ENCODE measurements around the gene RPUSD3. TPM values are rescaled to one million over a fixed set of nuclear protein-coding genes. Genes with fewer than 3 reads are reported as not detected.

RPUSD3 gene
- total RNA-seq, 2 donors from 2014 or later = 56.9 to 67.1 TPM

- Histone ChIP-seq H3K9me3 (ENCODE audit: control insufficient read depth, low read length) (no peaks in the 10 kb centered on the region), H3K36me3 (ENCODE audit: control insufficient read depth, insufficient read depth, low read length) (peaks cover 38% of the 10 kb centered on the region), H3K4me3 (ENCODE audit: low read length) (no peak overlapping the region), H3K9ac (ENCODE audit: extremely low read depth, low read length, poor library complexity, severe bottlenecking) (no peak overlapping the region), H3K27me3 (ENCODE audit: control insufficient read depth, insufficient read depth, low read length, poor library complexity, severe bottlenecking) (no peaks in the 10 kb centered on the region), H3K27ac (ENCODE audit: low read depth, low read length) (no peak overlapping the region), H3K4me1 (ENCODE audit: control insufficient read depth, insufficient read depth, low read length) (no peaks in the 10 kb centered on the region)
- Mint-ChIP-seq H3K9me3 (no peaks in the 10 kb centered on the region), H3K36me3 (ENCODE audit: low read depth) (peaks cover 50% of the 10 kb centered on the region), H3K27me3 (ENCODE audit: insufficient read depth) (no peaks in the 10 kb centered on the region), H3K4me1 (no peaks in the 10 kb centered on the region), H3K27ac (no peak overlapping the region), H3K4me3 (no peak overlapping the region)
- TF ChIP-seq, protein P1, sequence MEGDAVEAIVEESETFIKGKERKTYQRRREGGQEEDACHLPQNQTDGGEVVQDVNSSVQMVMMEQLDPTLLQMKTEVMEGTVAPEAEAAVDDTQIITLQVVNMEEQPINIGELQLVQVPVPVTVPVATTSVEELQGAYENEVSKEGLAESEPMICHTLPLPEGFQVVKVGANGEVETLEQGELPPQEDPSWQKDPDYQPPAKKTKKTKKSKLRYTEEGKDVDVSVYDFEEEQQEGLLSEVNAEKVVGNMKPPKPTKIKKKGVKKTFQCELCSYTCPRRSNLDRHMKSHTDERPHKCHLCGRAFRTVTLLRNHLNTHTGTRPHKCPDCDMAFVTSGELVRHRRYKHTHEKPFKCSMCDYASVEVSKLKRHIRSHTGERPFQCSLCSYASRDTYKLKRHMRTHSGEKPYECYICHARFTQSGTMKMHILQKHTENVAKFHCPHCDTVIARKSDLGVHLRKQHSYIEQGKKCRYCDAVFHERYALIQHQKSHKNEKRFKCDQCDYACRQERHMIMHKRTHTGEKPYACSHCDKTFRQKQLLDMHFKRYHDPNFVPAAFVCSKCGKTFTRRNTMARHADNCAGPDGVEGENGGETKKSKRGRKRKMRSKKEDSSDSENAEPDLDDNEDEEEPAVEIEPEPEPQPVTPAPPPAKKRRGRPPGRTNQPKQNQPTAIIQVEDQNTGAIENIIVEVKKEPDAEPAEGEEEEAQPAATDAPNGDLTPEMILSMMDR (conservative IDR thresholded peaks at IDR 0.05) = no peak
- DNase-seq = no peak
- WGBS, 2 experiments (ENCODE audit: insufficient coverage in 1 of 2, insufficient read length in 1 of 2) = 89 to 92% methylated on average over 2 to 4 of the region's 4 CpGs
Observed at GRCh38 chr3:9838856-9839255, 5.0 kb downstream of the RPUSD3 start.

DNA sequence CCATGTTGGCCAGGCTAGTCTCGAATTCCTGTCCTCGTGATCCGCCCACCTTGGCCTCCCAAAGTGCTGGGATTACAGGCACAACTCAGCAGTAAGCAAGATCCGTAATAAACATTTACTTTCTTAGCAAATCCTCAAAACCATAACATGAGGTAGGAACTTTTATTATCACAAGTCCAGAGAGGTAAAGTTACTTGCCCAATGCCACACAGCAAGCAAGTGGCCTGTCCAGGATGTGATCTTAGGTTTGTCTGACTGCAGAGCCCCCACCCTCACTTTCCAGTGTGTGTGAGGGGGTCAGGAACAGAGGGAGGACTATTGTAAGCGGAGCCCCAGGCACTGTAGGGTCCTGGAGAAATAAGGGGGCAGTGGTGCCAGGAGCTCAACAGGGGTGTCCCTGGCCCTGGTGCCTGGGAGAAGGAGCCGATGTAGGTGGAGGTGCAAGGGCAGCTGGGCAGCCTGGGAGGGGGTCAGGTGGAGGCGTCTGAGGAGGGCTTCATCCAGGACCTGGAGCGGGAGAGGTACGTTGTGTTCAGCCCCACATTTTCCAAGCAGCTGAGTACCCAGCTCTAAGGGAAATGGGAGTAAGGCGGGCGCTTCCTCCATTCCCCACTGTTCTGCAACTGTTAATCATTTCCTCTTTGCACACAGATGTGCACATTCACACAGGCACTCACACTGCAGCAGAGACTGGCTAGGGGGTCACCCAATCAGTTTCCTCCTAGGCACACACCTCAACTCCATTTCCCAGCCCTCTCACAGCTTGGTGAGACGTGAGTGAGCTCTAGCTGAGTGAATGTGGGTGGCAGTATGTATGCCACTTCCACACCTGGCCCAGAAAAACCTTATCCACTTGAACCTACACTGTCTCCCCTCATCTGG lies 5.9 kb downstream of the RPUSD3 start:
- no peak overlapping the region for H3K9ac ChIP-seq (ENCODE audit: extremely low read depth, low read length, poor library complexity, severe bottlenecking)
- H3K36me3 ChIP-seq (ENCODE audit: control insufficient read depth, insufficient read depth, low read length) = peaks cover 38% of the 10 kb centered on the region
- no peaks in the 10 kb centered on the region for H3K4me1 Mint-ChIP-seq
- peaks cover 50% of the 10 kb centered on the region for H3K36me3 Mint-ChIP-seq (ENCODE audit: low read depth)
- no peaks in the 10 kb centered on the region for H3K9me3 ChIP-seq (ENCODE audit: control insufficient read depth, low read length)
- no peak overlapping the region for H3K4me3 Mint-ChIP-seq
- H3K27me3 ChIP-seq (ENCODE audit: control insufficient read depth, insufficient read depth, low read length, poor library complexity, severe bottlenecking) = no peaks in the 10 kb centered on the region
- WGBS, 2 experiments (ENCODE audit: insufficient coverage in 1 of 2, insufficient read length in 1 of 2) = 94 to 100% methylated on average over 3 to 11 of the region's 12 CpGs
- H3K27ac Mint-ChIP-seq = no peak overlapping the region
- H3K4me3 ChIP-seq (ENCODE audit: low read length) = no peak overlapping the region
- H3K4me1 ChIP-seq (ENCODE audit: control insufficient read depth, insufficient read depth, low read length) = no peaks in the 10 kb centered on the region
- H3K27me3 Mint-ChIP-seq (ENCODE audit: insufficient read depth) = no peaks in the 10 kb centered on the region
- no peak overlapping the region for H3K27ac ChIP-seq (ENCODE audit: low read depth, low read length)
- no peak for DNase-seq
- TF ChIP-seq, protein P1 (conservative IDR thresholded peaks at IDR 0.05) = no peak
- H3K9me3 Mint-ChIP-seq = no peaks in the 10 kb centered on the region

DNA sequence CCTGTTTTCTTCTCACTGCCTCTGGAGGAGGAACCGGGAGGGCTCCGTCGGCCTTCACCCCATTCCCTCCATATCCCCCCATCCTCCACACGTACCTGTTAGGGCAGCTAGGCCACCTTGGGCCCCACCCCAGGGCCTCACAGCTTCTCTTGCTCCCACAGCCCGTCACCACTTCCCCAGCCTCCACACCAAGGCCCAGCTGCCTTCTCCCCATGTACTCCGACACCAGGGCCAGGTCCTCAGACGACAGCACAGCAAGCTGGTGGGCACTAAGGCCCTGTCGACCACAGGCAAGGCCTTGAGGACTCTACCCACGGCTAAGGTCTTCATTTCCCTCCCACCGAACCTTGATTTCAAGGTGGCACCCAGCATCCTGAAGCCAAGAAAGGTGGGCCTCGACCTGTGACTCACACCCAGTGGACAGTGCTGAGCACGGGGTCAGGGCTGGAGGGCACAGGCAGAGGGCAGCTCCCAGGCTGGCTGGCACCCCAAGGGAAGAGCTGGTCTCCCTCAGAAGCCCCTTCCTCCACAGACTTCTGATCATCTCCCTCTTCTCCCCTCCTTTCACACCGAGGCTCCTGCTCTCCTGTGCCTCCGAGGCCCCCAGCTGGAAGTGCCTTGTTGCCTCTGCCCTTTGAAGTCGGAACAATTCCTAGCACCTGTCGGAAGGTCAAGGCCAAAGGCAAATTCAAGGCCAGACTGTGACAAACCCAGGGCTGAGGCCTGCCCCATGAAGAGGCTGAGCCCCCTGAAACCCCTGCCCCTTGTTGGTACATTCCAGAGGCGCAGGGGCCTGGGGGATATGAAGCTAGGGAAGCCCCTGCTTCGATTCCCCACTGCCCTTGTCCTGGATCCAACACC lies 9.1 kb downstream of the RPUSD3 start:
- Histone ChIP-seq H3K27me3 (ENCODE audit: control insufficient read depth, insufficient read depth, low read length, poor library complexity, severe bottlenecking) (no peaks in the 10 kb centered on the region), H3K4me3 (ENCODE audit: low read length) (no peak overlapping the region), H3K9me3 (ENCODE audit: control insufficient read depth, low read length) (no peaks in the 10 kb centered on the region), H3K36me3 (ENCODE audit: control insufficient read depth, insufficient read depth, low read length) (peaks cover 17% of the 10 kb centered on the region), H3K27ac (ENCODE audit: low read depth, low read length) (no peak overlapping the region), H3K4me1 (ENCODE audit: control insufficient read depth, insufficient read depth, low read length) (no peaks in the 10 kb centered on the region), H3K9ac (ENCODE audit: extremely low read depth, low read length, poor library complexity, severe bottlenecking) (no peak overlapping the region)
- WGBS, 2 experiments (ENCODE audit: insufficient coverage in 1 of 2, insufficient read length in 1 of 2) = 89 to 90% methylated on average over 8 to 18 of the region's 18 CpGs
- TF ChIP-seq, protein P1 (conservative IDR thresholded peaks at IDR 0.05) = no peak
- Mint-ChIP-seq H3K9me3 (no peaks in the 10 kb centered on the region), H3K4me1 (no peaks in the 10 kb centered on the region), H3K27ac (no peak overlapping the region), H3K27me3 (ENCODE audit: insufficient read depth) (no peaks in the 10 kb centered on the region), H3K36me3 (ENCODE audit: low read depth) (peaks cover 26% of the 10 kb centered on the region), H3K4me3 (no peak overlapping the region)
- DNase-seq = no peak

All from endodermal cell (in vitro differentiated cells).